A549 treated with AZD9567 at 1 μM for 4 hours (cell line): ENCODE results near the gene PRORP. TPM values are rescaled to one million over a fixed set of nuclear protein-coding genes. Genes with fewer than 3 reads are reported as not detected.

Experiments used
- total RNA-seq: library from RNA; stranded (reverse); fragments of 200-300 nt; extraction: Qiagen RNA extraction; gene quantifications from 5 replicates; pipeline ENCODE4 v1.2.3, GENCODE V29; 2022; ENCODE audit not compliant: insufficient read depth

PRORP gene
- 29.4 to 36.4 TPM (median 31.3 TPM) in 5 replicates for total RNA-seq

GRCh38 chr14:35121887-35122695 is at the start of gene PRORP, which contains the start of gene PPP2R3C:
Gene PRORP, plus strand, starts transcription at chr14:35122552. Its CDS starts 694 bp downstream, at chr14:35123246.
Gene PPP2R3C, minus strand, starts transcription at chr14:35121990. Its CDS starts 31 bp downstream, at chr14:35121959.

Other genes with a start within 250 kb of the PRORP start
- gene BAZ1A, start 247.2 kb upstream of the PRORP start, total RNA-seq: 20.7 to 75.4 TPM (median 24.0 TPM) in 5 replicates
- gene SRP54, start 139.6 kb upstream of the PRORP start, total RNA-seq: 56.0 to 134 TPM (median 58.8 TPM) in 5 replicates
- gene FAM177A1, start 76.3 kb upstream of the PRORP start, total RNA-seq: 75.5 to 115 TPM (median 108 TPM) in 5 replicates
- gene PPP2R3C, start 562 bp upstream of the PRORP start, total RNA-seq: 23.8 to 33.6 TPM (median 26.0 TPM) in 5 replicates
- 265 to 323 TPM (median 269 TPM) in 5 replicates for gene PSMA6, start 169.8 kb downstream of the PRORP start, total RNA-seq